ENCODE results near the gene ABCC1.

Gene ABCC1

GRCh38 chr16:16121185-16121727 lies 171.8 kb downstream of the ABCC1 start:
- Mint-ChIP-seq H3K4me3 (no peak overlapping the region), H3K4me1 (no peaks in the 10 kb centered on the region), H3K9me3 (peaks cover 57% of the 10 kb centered on the region), H3K36me3 (ENCODE audit: low read depth) (peaks cover 100% of the 10 kb centered on the region), H3K27me3 (ENCODE audit: low read depth, poor library complexity) (peaks cover 4% of the 10 kb centered on the region), H3K27ac (no peak overlapping the region)
- DNase-seq = no peak
- TF ChIP-seq, protein P1, sequence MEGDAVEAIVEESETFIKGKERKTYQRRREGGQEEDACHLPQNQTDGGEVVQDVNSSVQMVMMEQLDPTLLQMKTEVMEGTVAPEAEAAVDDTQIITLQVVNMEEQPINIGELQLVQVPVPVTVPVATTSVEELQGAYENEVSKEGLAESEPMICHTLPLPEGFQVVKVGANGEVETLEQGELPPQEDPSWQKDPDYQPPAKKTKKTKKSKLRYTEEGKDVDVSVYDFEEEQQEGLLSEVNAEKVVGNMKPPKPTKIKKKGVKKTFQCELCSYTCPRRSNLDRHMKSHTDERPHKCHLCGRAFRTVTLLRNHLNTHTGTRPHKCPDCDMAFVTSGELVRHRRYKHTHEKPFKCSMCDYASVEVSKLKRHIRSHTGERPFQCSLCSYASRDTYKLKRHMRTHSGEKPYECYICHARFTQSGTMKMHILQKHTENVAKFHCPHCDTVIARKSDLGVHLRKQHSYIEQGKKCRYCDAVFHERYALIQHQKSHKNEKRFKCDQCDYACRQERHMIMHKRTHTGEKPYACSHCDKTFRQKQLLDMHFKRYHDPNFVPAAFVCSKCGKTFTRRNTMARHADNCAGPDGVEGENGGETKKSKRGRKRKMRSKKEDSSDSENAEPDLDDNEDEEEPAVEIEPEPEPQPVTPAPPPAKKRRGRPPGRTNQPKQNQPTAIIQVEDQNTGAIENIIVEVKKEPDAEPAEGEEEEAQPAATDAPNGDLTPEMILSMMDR (IDR thresholded peaks at IDR 0.05) = no peak

- Mint-ChIP-seq H3K27ac (no peak overlapping the region), H3K27me3 (ENCODE audit: low read depth, poor library complexity) (peaks cover 4% of the 10 kb centered on the region), H3K36me3 (ENCODE audit: low read depth) (peaks cover 96% of the 10 kb centered on the region), H3K9me3 (peaks cover 49% of the 10 kb centered on the region), H3K4me1 (no peaks in the 10 kb centered on the region), H3K4me3 (no peak overlapping the region)
- TF ChIP-seq, protein P1 (IDR thresholded peaks at IDR 0.05) = no peak
- no peak for DNase-seq
These were observed 172.8 kb downstream of the ABCC1 start for GRCh38 chr16:16122264-16122663.

GRCh38 chr16:16124438-16124837 lies 175.0 kb downstream of the ABCC1 start:
- DNase-seq = no peak
- peaks cover 82% of the 10 kb centered on the region for H3K36me3 Mint-ChIP-seq (ENCODE audit: low read depth)
- peaks cover 4% of the 10 kb centered on the region for H3K27me3 Mint-ChIP-seq (ENCODE audit: low read depth, poor library complexity)
- H3K9me3 Mint-ChIP-seq = peaks cover 31% of the 10 kb centered on the region
- H3K4me1 Mint-ChIP-seq = no peaks in the 10 kb centered on the region
- TF ChIP-seq, protein P1 (IDR thresholded peaks at IDR 0.05) = no peak
- no peak overlapping the region for H3K4me3 Mint-ChIP-seq
- no peak overlapping the region for H3K27ac Mint-ChIP-seq

DNA sequence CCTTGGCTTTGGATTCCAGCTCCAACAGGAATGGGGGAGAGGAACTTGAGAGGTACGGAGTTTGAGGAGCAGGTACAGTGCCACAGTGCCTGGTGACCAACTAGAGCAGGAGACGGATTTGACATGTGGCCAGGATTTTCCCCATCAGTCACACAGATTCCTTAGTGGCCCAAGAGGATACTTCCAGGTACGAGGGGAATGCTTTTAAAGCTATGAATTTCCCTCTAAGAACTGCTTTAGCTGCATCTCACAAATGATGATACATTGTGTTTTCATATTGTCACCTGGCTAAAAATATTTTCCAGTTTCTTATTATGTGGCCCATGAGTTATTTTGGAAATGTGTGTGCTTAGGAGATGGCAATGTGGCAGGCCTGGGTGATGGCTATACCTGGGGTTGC lies 175.6 kb downstream of the ABCC1 start:
- Mint-ChIP-seq H3K4me1 (no peaks in the 10 kb centered on the region), H3K36me3 (ENCODE audit: low read depth) (peaks cover 77% of the 10 kb centered on the region)
- TF ChIP-seq, protein P1 (IDR thresholded peaks at IDR 0.05) = no peak

GRCh38 chr16:16126896-16127295 lies 177.5 kb downstream of the ABCC1 start:
- Mint-ChIP-seq H3K4me3 (no peak overlapping the region), H3K36me3 (ENCODE audit: low read depth) (peaks cover 64% of the 10 kb centered on the region), H3K4me1 (no peaks in the 10 kb centered on the region), H3K9me3 (peaks cover 31% of the 10 kb centered on the region), H3K27me3 (ENCODE audit: low read depth, poor library complexity) (peaks cover 4% of the 10 kb centered on the region), H3K27ac (peak overlapping the region; percentile 58)
- no peak for DNase-seq
- TF ChIP-seq, protein P1 (IDR thresholded peaks at IDR 0.05) = no peak

More for the DNA sequence above, 175.6 kb downstream of the ABCC1 start:
- no peak overlapping the region for H3K27ac Mint-ChIP-seq
- peaks cover 31% of the 10 kb centered on the region for H3K9me3 Mint-ChIP-seq
- peaks cover 4% of the 10 kb centered on the region for H3K27me3 Mint-ChIP-seq (ENCODE audit: low read depth, poor library complexity)
- DNase-seq = no peak
- H3K4me3 Mint-ChIP-seq = no peak overlapping the region

DNA sequence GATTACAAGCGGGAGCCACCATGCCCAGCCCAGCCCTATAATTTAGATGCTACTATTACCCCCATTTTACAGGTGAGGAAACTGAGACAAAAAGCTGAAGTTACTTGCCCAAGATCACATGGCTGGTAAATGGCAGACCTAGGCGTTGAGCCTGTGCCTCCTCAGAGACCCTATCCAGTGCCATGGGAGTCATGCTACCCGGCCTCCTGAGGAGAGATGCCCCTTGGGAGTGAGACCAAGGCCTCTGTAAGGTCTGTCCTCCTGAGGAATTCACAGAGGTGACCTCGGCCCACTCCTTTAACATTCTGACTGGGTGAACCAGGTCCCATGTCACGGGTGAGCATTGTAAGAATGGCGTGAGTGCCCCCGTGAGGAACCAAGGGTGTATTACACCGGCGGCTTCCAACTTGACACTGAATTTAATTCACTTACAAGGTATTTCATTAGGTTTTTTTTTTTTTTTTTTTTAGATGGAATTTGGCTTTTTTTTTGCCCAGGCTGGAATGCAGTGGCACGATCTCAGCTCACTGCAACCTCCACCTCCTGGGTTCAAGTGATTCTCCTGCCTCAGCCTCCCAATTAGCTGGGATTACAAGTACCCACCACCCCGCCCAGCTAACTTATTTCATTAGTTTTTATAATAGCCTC lies 178.2 kb downstream of the ABCC1 start:
- no peak overlapping the region for H3K4me3 Mint-ChIP-seq
- peak overlapping the region; percentile 58 for H3K27ac Mint-ChIP-seq
- TF ChIP-seq, protein P1 (IDR thresholded peaks at IDR 0.05) = peak; percentile 83
- peaks cover 31% of the 10 kb centered on the region for H3K9me3 Mint-ChIP-seq
- H3K36me3 Mint-ChIP-seq (ENCODE audit: low read depth) = peaks cover 64% of the 10 kb centered on the region
- peak; percentile 78 for DNase-seq
- no peaks in the 10 kb centered on the region for H3K4me1 Mint-ChIP-seq
- peaks cover 4% of the 10 kb centered on the region for H3K27me3 Mint-ChIP-seq (ENCODE audit: low read depth, poor library complexity)

Measured in nephron progenitor cell (in vitro differentiated cells).